Fibroblast of pulmonary artery (primary cell): ENCODE measurements around the gene SAT2.

ENCODE experiments used
- DNase-seq: peaks from one replicate; pipeline ENCODE4 v3.0.0-alpha.2; 2010; ENCODE audit warnings: low read depth
- H3K4me3 ChIP-seq: replicated peaks from 2 replicates; pipeline ENCODE4 v1.5.1; 2011; ENCODE audit warnings: low read depth, mild to moderate bottlenecking, control low read depth, low read length, moderate library complexity
- CTCF ChIP-seq: IDR thresholded peaks from 2 replicates; pipeline ENCODE4 v1.5.1; 2011; ENCODE audit warnings: mild to moderate bottlenecking, control low read depth, low read length, inconsistent platforms; ENCODE audit errors: missing control alignments

Gene SAT2

GRCh38 chr17:7627250-7628121, at the start of gene SAT2:
TSS of gene SAT2 (minus strand) at chr17:7627821. CDS start at chr17:7627635, 186 bp downstream.
- peak; percentile 95 for DNase-seq
- peak within 1 kb of the TSS; percentile 91 for H3K4me3 ChIP-seq
- TF ChIP-seq CTCF, result no peak

GRCh38 chr17:7676533-7676932, 48.9 kb upstream of the SAT2 start:
- DNase-seq, result no peak
- no peak for TF ChIP-seq CTCF
- H3K4me3 ChIP-seq, result no peak overlapping the region

- no peak for TF ChIP-seq CTCF
Measured at GRCh38 chr17:7674934-7675333, 47.3 kb upstream of the SAT2 start.

GRCh38 chr17:7673239-7673638, 45.6 kb upstream of the SAT2 start:
- TF ChIP-seq CTCF, result peak; percentile 48
- no peak for DNase-seq
- no peak overlapping the region for H3K4me3 ChIP-seq

More at GRCh38 chr17:7674934-7675333, 47.3 kb upstream of the SAT2 start:
- no peak for DNase-seq
- no peak overlapping the region for H3K4me3 ChIP-seq

- no peak overlapping the region for H3K4me3 ChIP-seq
- no peak for DNase-seq
- TF ChIP-seq CTCF, result no peak
Measured at GRCh38 chr17:7668482-7668881, 40.9 kb upstream of the SAT2 start.

- H3K4me3 ChIP-seq, result no peak overlapping the region
- DNase-seq, result no peak
- no peak for TF ChIP-seq CTCF
Measured at GRCh38 chr17:7667656-7668406, 40.2 kb upstream of the SAT2 start.
